Activated naive CD4-positive, alpha-beta T cell treated with anti-CD3 and anti-CD28 coated beads, Interleukin-2, amount 50 U/mL, for 24 hours (primary cell): ENCODE data around the gene FBLN5.
A peak's percentile ranks its signal among the peaks of the same experiment; 100 is the strongest.

Experiments used
- H3K27ac Mint-ChIP-seq: one replicate; pipeline ENCODE4 v1.8.0; 2021; ENCODE audit warnings: mild to moderate bottlenecking, mixed read lengths
- H3K27me3 Mint-ChIP-seq: one replicate; pipeline ENCODE4 v1.8.0; 2021; ENCODE audit warnings: mixed read lengths
- H3K36me3 Mint-ChIP-seq: one replicate; pipeline ENCODE4 v1.8.0; 2021; ENCODE audit warnings: mixed read lengths
- H3K4me1 Mint-ChIP-seq: one replicate; pipeline ENCODE4 v1.8.0; 2021; ENCODE audit warnings: mixed read lengths
- H3K4me3 Mint-ChIP-seq: one replicate; pipeline ENCODE4 v1.8.0; 2021; ENCODE audit warnings: mild to moderate bottlenecking, mixed read lengths
- H3K9me3 Mint-ChIP-seq: one replicate; pipeline ENCODE4 v1.8.0; 2021; ENCODE audit warnings: mixed read lengths

FBLN5 gene

GRCh38 chr14:91961297-91962220 is 14.1 kb upstream of the FBLN5 start:
- H3K27ac Mint-ChIP-seq: peak overlapping the region; percentile 62
- no peak overlapping the region for H3K4me3 Mint-ChIP-seq
- no peaks in the 10 kb centered on the region for H3K9me3 Mint-ChIP-seq
- H3K4me1 Mint-ChIP-seq: peaks cover 10% of the 10 kb centered on the region
- H3K27me3 Mint-ChIP-seq: no peaks in the 10 kb centered on the region
- H3K36me3 Mint-ChIP-seq: no peaks in the 10 kb centered on the region

DNA sequence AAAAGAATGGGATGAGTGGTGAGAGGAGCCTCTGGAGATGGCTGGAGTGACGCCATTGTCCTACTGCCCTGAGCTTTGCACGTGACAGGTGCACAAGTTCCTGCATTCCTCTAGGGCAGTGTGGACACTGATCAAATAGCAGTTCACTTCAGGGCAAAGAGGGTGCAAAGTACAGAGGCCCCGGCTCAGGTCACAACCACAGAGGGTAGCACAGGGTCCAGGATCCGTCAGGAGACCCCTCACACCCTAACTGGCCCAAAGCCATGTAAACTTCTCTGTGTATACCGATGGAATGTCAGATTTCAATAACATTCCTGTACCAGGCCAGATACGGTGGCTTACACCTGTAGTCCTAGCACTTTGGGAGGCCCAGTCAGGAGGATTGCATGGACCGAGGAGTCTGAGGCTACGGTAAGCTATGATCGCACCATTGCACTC is 10.4 kb upstream of the FBLN5 start:
- no peak overlapping the region for H3K27ac Mint-ChIP-seq
- H3K36me3 Mint-ChIP-seq: no peaks in the 10 kb centered on the region
- no peaks in the 10 kb centered on the region for H3K27me3 Mint-ChIP-seq
- H3K4me3 Mint-ChIP-seq: no peak overlapping the region
- H3K4me1 Mint-ChIP-seq: peaks cover 6% of the 10 kb centered on the region
- H3K9me3 Mint-ChIP-seq: no peaks in the 10 kb centered on the region

GRCh38 chr14:91956616-91957015 is 9.1 kb upstream of the FBLN5 start:
- Mint-ChIP-seq H3K4me1 (peaks cover under 1% of the 10 kb centered on the region), H3K4me3 (no peak overlapping the region), H3K27me3 (no peaks in the 10 kb centered on the region), H3K36me3 (no peaks in the 10 kb centered on the region), H3K9me3 (no peaks in the 10 kb centered on the region), H3K27ac (no peak overlapping the region)

DNA sequence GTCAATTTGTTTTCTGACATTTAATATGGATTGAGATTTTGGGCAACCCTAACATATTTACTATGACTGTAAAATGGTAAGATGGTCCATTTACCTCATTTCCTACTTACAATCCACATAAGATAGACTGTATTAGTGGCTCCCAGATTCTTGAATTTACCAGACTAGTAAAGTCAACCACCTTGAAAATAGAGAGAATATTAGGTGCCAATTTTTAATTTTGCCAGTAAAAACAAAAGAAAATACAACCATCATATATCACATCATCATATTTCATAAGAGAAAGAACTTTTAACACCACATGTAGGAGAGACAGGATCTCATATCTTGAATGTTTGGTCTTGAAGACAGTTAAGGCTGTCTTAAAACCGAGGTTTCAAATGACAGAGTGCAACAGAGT is 7.7 kb upstream of the FBLN5 start:
- no peaks in the 10 kb centered on the region for H3K36me3 Mint-ChIP-seq
- H3K4me3 Mint-ChIP-seq: no peak overlapping the region
- no peak overlapping the region for H3K27ac Mint-ChIP-seq
- H3K4me1 Mint-ChIP-seq: no peaks in the 10 kb centered on the region
- H3K9me3 Mint-ChIP-seq: no peaks in the 10 kb centered on the region
- no peaks in the 10 kb centered on the region for H3K27me3 Mint-ChIP-seq

GRCh38 chr14:91953170-91953985 is 5.9 kb upstream of the FBLN5 start:
- Mint-ChIP-seq H3K4me1 (no peaks in the 10 kb centered on the region), H3K27ac (no peak overlapping the region), H3K4me3 (no peak overlapping the region), H3K36me3 (no peaks in the 10 kb centered on the region), H3K9me3 (no peaks in the 10 kb centered on the region), H3K27me3 (no peaks in the 10 kb centered on the region)

GRCh38 chr14:91946622-91947474 is 646 bp downstream of the FBLN5 start:
- H3K36me3 Mint-ChIP-seq: no peaks in the 10 kb centered on the region
- no peak overlapping the region for H3K27ac Mint-ChIP-seq
- H3K4me1 Mint-ChIP-seq: peaks cover 14% of the 10 kb centered on the region
- no peaks in the 10 kb centered on the region for H3K9me3 Mint-ChIP-seq
- H3K4me3 Mint-ChIP-seq: peak overlapping the region; percentile 93
- H3K27me3 Mint-ChIP-seq: peaks cover 14% of the 10 kb centered on the region

DNA sequence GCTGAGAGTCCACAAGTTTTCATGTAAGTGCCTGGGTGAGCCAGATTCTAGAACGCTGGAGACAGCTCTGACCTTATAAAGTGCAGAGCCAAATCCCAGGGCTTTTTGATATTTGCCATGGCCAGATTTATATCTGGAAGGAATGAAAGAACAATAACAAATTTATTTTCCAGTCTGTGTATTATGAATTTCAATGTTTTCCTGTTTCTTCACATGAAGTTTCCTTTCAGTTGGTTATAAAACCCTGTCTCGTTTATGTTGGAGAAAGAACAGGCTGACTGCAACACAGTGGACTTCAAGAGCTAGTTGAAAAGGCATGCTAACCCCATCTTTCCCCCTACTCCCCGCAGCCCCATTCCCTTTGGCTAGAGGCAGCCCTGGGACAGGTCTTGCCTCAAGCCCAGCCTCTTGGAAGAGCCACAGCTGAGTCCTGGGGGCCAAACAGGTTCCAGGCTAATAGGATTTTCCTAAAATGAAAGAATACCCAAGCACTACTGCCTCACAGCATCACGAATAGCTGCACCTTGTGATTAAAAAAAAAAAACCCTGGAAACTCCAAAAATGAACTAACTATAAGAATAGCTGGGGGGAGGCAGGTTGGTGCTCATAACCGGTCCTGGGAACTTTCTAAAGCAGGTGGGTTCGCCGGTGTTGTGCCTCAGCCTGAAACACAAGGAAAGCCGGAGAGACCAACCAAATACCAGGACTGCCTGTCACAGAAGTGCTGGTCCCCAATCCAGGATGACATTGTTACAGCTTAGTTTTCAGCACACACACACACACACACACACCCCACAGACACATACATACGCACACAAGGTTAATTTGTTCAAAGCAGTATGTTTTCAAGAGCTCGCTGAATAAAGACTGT is 1.5 kb downstream of the FBLN5 start:
- Mint-ChIP-seq H3K27me3 (peaks cover 14% of the 10 kb centered on the region), H3K9me3 (no peaks in the 10 kb centered on the region)

DNA sequence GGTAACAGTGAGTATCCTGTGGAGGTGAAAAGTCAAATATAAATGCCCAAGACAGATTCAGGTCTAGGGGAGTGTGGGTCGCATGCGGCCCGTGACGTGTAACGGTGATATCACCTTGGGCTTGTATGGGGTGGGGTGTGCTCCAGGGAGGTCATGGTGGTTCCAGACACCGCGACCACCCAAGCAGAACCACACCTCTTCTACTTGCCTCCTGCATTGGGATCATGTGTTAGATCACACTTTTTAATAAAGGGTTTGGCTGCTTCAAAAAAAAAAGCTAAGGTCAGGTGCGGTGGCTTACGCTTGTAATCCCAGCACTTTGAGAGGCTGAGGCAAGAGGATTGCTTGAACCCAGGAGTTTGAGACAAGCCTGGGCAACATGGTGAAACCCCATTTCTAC is 4.5 kb downstream of the FBLN5 start:
- no peaks in the 10 kb centered on the region for H3K36me3 Mint-ChIP-seq
- peaks cover 10% of the 10 kb centered on the region for H3K4me1 Mint-ChIP-seq
- H3K9me3 Mint-ChIP-seq: no peaks in the 10 kb centered on the region
- peaks cover 14% of the 10 kb centered on the region for H3K27me3 Mint-ChIP-seq
- no peak overlapping the region for H3K27ac Mint-ChIP-seq
- H3K4me3 Mint-ChIP-seq: no peak overlapping the region

More for the DNA sequence above, 1.5 kb downstream of the FBLN5 start:
- no peak overlapping the region for H3K4me3 Mint-ChIP-seq
- no peaks in the 10 kb centered on the region for H3K36me3 Mint-ChIP-seq
- H3K4me1 Mint-ChIP-seq: peaks cover 14% of the 10 kb centered on the region
- H3K27ac Mint-ChIP-seq: no peak overlapping the region

GRCh38 chr14:91942128-91942527 is 5.4 kb downstream of the FBLN5 start:
- Mint-ChIP-seq H3K27ac (peak overlapping the region; percentile 23), H3K4me1 (peaks cover 9% of the 10 kb centered on the region), H3K36me3 (no peaks in the 10 kb centered on the region), H3K27me3 (peaks cover 14% of the 10 kb centered on the region), H3K9me3 (no peaks in the 10 kb centered on the region), H3K4me3 (no peak overlapping the region)

- no peaks in the 10 kb centered on the region for H3K36me3 Mint-ChIP-seq
- H3K4me1 Mint-ChIP-seq: peaks cover 3% of the 10 kb centered on the region
- H3K27me3 Mint-ChIP-seq: peaks cover 12% of the 10 kb centered on the region
- no peak overlapping the region for H3K4me3 Mint-ChIP-seq
- H3K27ac Mint-ChIP-seq: no peak overlapping the region
- no peaks in the 10 kb centered on the region for H3K9me3 Mint-ChIP-seq
These were observed 7.3 kb downstream of the FBLN5 start for GRCh38 chr14:91940209-91940608.

DNA sequence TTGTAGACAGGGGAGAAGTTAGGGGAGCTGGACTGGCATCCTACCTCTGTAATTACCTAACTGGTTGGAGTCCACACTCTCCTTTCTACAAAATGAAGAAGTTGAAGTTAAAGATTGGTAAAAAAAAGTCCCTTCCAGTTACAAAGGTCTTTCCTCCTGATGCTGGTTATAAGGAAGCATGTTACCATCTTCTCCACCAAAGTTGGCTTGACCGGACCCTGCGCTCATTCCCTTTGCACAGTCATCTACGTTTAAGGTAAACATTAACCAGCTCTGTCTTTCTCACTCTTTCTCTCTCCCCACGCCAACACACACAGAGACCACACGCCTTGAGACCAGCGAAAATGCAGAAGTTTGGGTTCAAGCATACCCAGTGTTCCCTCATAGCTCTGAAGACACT is 11.9 kb downstream of the FBLN5 start:
- Mint-ChIP-seq H3K27me3 (no peaks in the 10 kb centered on the region), H3K4me1 (no peaks in the 10 kb centered on the region), H3K9me3 (no peaks in the 10 kb centered on the region), H3K36me3 (no peaks in the 10 kb centered on the region), H3K4me3 (no peak overlapping the region), H3K27ac (no peak overlapping the region)

DNA sequence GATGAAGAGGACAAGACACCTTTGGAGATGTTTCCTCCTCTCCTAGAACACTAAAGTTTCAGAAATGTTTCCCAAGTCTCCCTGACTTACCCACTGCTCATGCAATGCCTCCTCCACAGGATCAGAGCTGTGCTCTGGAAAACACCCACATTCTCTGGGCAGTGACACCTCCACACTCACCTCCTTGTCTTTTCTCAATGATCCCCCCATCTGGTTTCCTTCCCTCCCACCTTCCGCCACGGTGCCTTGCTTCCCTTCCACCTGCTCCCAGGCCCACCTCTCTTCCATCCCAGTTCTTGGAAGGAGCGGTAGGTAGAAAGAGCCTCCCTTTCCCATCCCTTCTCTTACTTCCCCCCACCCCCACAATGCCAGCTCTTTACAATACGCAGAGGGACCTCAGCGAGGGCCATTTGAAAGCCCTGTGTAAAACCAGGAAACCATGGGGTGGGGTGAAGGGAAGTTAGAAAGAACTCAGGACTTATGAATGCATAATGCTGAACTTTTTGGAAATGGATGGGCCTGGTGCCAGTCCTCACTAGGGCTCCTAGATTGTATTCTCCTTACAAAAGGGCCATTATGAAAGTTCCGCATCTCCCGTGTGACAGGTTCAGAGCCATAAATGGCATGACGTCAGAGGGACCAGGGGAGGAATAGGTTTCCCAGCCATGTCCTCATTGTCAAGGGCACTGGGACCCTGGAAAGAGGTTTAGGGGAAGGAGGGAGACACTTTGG is 12.8 kb downstream of the FBLN5 start:
- Mint-ChIP-seq H3K27me3 (no peaks in the 10 kb centered on the region), H3K4me3 (no peak overlapping the region), H3K9me3 (no peaks in the 10 kb centered on the region), H3K36me3 (no peaks in the 10 kb centered on the region), H3K4me1 (no peaks in the 10 kb centered on the region), H3K27ac (no peak overlapping the region)

DNA sequence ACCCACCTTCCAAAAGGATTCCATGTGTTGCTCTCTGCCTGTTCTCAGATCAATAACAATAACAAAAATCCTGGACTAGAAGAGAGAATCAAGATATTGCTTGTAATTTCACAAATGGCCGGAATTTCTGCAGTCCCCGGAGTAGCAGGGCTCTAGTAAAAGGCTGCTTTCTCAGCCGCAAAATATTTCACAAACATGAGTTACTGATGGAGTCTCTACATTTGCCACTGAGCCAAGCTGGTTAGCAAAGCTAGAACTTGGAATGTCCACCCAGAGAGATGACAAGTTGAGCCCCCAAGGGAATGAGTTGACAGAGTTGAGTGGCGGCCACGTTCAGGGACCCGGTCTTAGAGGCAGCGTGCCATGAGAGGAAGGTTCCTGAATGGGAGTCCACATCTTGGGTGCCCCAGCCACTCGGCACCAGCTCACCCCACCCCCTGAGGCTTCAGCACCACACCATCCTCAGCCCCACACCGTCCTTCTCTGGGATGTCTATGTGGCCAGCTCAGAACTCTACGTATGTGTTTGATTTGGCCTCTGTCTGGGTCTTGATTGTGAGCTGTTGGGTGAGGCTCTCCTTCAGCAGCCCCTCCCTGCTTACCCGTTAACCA is 15.9 kb downstream of the FBLN5 start:
- Mint-ChIP-seq H3K4me1 (no peaks in the 10 kb centered on the region), H3K4me3 (no peak overlapping the region), H3K27ac (no peak overlapping the region), H3K9me3 (no peaks in the 10 kb centered on the region), H3K27me3 (no peaks in the 10 kb centered on the region), H3K36me3 (no peaks in the 10 kb centered on the region)

GRCh38 chr14:91929700-91930099 is 17.8 kb downstream of the FBLN5 start:
- Mint-ChIP-seq H3K27ac (no peak overlapping the region), H3K27me3 (no peaks in the 10 kb centered on the region), H3K36me3 (no peaks in the 10 kb centered on the region), H3K4me3 (no peak overlapping the region), H3K9me3 (no peaks in the 10 kb centered on the region), H3K4me1 (no peaks in the 10 kb centered on the region)
